Trophoblast cell (in vitro differentiated cells and primary cell): Measurements from ENCODE around the gene FBF1.

Experiments
- DNase-seq, 2 donors: peaks; one replicate each; pipeline ENCODE4 v3.0.0-alpha.2; 2016
- H2AFZ ChIP-seq: 2 replicates; pipeline ENCODE4 v1.6.1; 2013; ENCODE audit warnings: low read length, moderate library complexity, mild to moderate bottlenecking; ENCODE audit not compliant: insufficient read depth, poor library complexity
- H2AK5ac ChIP-seq: 2 replicates; pipeline ENCODE4 v1.6.1; 2013; ENCODE audit warnings: mild to moderate bottlenecking, low read length
- H2BK120ac ChIP-seq: 2 replicates; pipeline ENCODE4 v1.6.1; 2013; ENCODE audit warnings: low read length, mild to moderate bottlenecking, moderate library complexity; ENCODE audit not compliant: insufficient read depth, poor library complexity
- H2BK12ac ChIP-seq: 2 replicates; pipeline ENCODE4 v1.6.1; 2013; ENCODE audit warnings: mild to moderate bottlenecking, low read length, moderate library complexity
- H2BK5ac ChIP-seq: 2 replicates; pipeline ENCODE4 v1.6.1; 2013; ENCODE audit warnings: low read length, low read depth, moderate library complexity, mild to moderate bottlenecking; ENCODE audit not compliant: poor library complexity
- H3K14ac ChIP-seq: 2 replicates; pipeline ENCODE4 v1.6.1; 2013; ENCODE audit warnings: mild to moderate bottlenecking, low read length
- H3K18ac ChIP-seq: 2 replicates; pipeline ENCODE4 v1.6.1; 2013; ENCODE audit warnings: mild to moderate bottlenecking, low read length
- H3K23ac ChIP-seq: 2 replicates; pipeline ENCODE4 v1.6.1; 2013; ENCODE audit warnings: low read length
- H3K27ac ChIP-seq: 2 replicates; pipeline ENCODE4 v1.5.1; 2013; ENCODE audit warnings: low read depth, mild to moderate bottlenecking, inconsistent platforms, low read length, moderate library complexity
- H3K27me3 ChIP-seq: 2 replicates; pipeline ENCODE4 v1.6.1; 2013; ENCODE audit warnings: inconsistent platforms, mild to moderate bottlenecking, low read length, moderate library complexity; ENCODE audit not compliant: insufficient read depth
- H3K36me3 ChIP-seq, 2 experiments: 1 replicate in 1 of 2; 2 replicates in 1 of 2; pipeline ENCODE4 v1.6.1; 2013; ENCODE audit warnings: low read length in 2 of 2, mild to moderate bottlenecking in 2 of 2, moderate library complexity in 1 of 2; ENCODE audit not compliant: insufficient read depth in 2 of 2, control insufficient read depth in 1 of 2
- H3K4ac ChIP-seq: 2 replicates; pipeline ENCODE4 v1.6.1; 2013; ENCODE audit warnings: low read depth, mild to moderate bottlenecking, low read length, moderate library complexity
- H3K4me1 ChIP-seq, 2 experiments: 1 replicate in 1 of 2; 2 replicates in 1 of 2; pipeline ENCODE4 v1.6.1; 2013; ENCODE audit warnings: low read length in 2 of 2, mild to moderate bottlenecking in 2 of 2, moderate library complexity in 1 of 2; ENCODE audit not compliant: insufficient read depth in 2 of 2, control insufficient read depth in 1 of 2
- H3K4me2 ChIP-seq: 2 replicates; pipeline ENCODE4 v1.6.1; 2013; ENCODE audit warnings: inconsistent platforms, mild to moderate bottlenecking, low read length, moderate library complexity
- H3K4me3 ChIP-seq: 2 replicates; pipeline ENCODE4 v1.5.1; 2013; ENCODE audit warnings: mild to moderate bottlenecking, low read depth, low read length, inconsistent platforms
- H3K79me1 ChIP-seq: one replicate; pipeline ENCODE4 v1.6.1; 2013; ENCODE audit warnings: low read length
- H3K79me2 ChIP-seq: 2 replicates; pipeline ENCODE4 v1.6.1; 2013; ENCODE audit warnings: low read length, mild to moderate bottlenecking; ENCODE audit not compliant: control insufficient read depth, insufficient read depth, poor library complexity
- H3K9ac ChIP-seq: 2 replicates; pipeline ENCODE4 v1.6.1; 2013; ENCODE audit warnings: mild to moderate bottlenecking, low read length
- H3K9me3 ChIP-seq: 2 replicates; pipeline ENCODE4 v1.6.1; 2013; ENCODE audit warnings: low read depth, mild to moderate bottlenecking, control low read depth, inconsistent platforms, low read length; ENCODE audit not compliant: insufficient read depth
- H4K12ac ChIP-seq: 2 replicates; pipeline ENCODE4 v1.6.1; 2013; ENCODE audit warnings: low read depth, mild to moderate bottlenecking, low read length, moderate library complexity
- H4K8ac ChIP-seq: 2 replicates; pipeline ENCODE4 v1.6.1; 2013; ENCODE audit warnings: low read depth, mild to moderate bottlenecking, low read length, moderate library complexity
- H4K91ac ChIP-seq: one replicate; pipeline ENCODE4 v1.6.1; 2013; ENCODE audit warnings: low read depth, mild to moderate bottlenecking, low read length, moderate library complexity
- WGBS: extraction: QIAGEN DNeasy Blood & Tissue Kit; methylation state at CpG from one replicate; pipeline ENCODE4 v1.1.7; 2013; ENCODE audit warnings: missing lambda C conversion rate; ENCODE audit not compliant: insufficient read length, insufficient coverage; ENCODE audit errors: extremely low coverage; 5-methylcytosine and 5-hydroxymethylcytosine counted together

FBF1 gene

DNA sequence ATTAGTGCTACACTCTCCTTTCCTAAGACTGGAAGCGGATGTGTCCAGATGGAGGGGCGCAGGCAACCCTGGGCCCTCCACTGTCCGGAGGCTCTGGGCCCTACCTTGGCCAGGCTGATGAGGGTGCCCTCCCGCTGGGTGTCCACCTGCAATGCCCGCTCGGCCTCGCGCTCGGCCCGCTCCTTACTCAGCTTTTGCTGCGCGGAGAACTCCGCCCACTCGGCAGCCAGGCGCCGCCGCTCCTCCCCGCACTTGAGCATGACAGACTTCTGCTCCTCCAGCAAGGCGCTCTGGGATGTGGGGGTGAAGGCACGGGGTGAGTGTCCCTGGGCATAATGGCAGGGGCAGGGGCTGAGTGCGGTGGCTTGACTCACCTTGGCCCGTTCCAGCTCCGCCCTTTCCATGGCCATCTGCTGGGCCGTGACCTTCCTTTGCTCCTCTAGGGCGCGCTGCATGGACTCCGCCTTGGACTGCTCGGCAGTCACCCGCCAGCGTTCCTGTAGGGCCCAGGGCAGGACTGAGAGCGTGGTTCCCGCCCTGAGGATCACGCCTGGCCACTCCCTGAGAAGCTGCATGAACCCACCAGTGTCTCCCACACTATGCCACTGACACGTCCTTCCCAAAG lies 26.1 kb downstream of the FBF1 start:
- WGBS: no CpG with 5 or more reads among the region's 34 CpGs

DNA sequence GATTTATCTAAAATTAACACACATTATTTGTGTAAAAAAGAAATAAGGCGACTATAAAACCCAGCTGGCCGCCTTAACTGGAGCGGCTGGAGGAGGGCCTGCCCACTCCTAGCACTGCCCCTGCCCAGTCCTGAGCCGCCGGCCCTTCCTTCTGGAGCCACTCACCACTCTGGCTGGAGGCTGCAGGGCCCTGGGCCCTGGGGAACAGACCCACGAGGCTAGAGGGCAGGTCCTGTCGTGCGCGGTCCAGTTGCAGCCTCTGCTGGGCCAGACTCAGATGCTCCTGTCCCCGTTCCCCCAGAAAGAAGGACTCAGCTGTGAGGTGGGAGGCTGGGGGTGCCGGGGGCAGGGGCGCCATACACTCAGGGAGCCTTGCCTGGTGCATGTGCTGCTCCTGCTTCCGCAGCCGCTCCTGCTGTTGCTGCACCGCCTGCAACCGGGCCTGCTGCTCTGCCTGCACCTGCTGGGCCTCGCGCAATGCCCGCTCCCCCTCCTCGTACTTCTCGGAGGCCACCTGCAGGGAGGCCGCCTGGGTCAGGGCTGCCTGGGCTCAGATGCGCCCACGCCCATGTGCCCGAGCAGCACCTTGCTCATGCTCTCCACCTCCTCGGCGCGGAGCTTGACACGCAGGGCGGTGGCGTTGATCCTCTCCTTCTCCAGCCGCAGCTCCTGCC lies 27.2 kb downstream of the FBF1 start:
- Histone ChIP-seq H3K27ac (no peak overlapping the region), H3K27me3 (no peaks in the 10 kb centered on the region), H4K91ac (no peak overlapping the region), H3K18ac (no peak overlapping the region), H2AK5ac (no peak overlapping the region), H3K9ac (no peak overlapping the region), H3K9me3 (no peaks in the 10 kb centered on the region), H4K12ac (no peak overlapping the region), H3K14ac (no peak overlapping the region), H3K79me1 (peaks cover 3% of the 10 kb centered on the region), H3K4me1 (no peaks in the 10 kb centered on the region), H2AFZ (no peak overlapping the region), H3K79me2 (no peaks in the 10 kb centered on the region), H4K8ac (no peak overlapping the region), H3K23ac (no peak overlapping the region), H2BK12ac (no peak overlapping the region), H3K4me3 (no peak overlapping the region), H3K4ac (no peak overlapping the region), H2BK120ac (no peak overlapping the region), H3K36me3 (peaks cover 3 to 4% of the 10 kb centered on the region in 2 experiments), H3K4me2 (no peak overlapping the region), H2BK5ac (no peak overlapping the region)
- DNase-seq: no peak
- WGBS: no CpG with 5 or more reads among the region's 32 CpGs

More for the DNA sequence above, 26.1 kb downstream of the FBF1 start:
- Histone ChIP-seq H3K18ac (no peak overlapping the region), H2BK12ac (no peak overlapping the region), H2AK5ac (no peak overlapping the region), H4K91ac (no peak overlapping the region), H3K4ac (no peak overlapping the region), H3K4me2 (no peak overlapping the region), H3K27me3 (no peaks in the 10 kb centered on the region), H3K14ac (no peak overlapping the region), H4K8ac (no peak overlapping the region), H2AFZ (no peak overlapping the region), H3K4me3 (no peak overlapping the region), H2BK120ac (no peak overlapping the region), H3K79me1 (peaks cover 3% of the 10 kb centered on the region), H3K4me1 (no peaks in the 10 kb centered on the region), H3K27ac (no peak overlapping the region), H2BK5ac (no peak overlapping the region), H3K36me3 (peaks cover 7 to 9% of the 10 kb centered on the region in 2 experiments), H3K23ac (no peak overlapping the region), H4K12ac (no peak overlapping the region), H3K9ac (no peak overlapping the region), H3K9me3 (no peaks in the 10 kb centered on the region), H3K79me2 (no peaks in the 10 kb centered on the region)
- no peak for DNase-seq

DNA sequence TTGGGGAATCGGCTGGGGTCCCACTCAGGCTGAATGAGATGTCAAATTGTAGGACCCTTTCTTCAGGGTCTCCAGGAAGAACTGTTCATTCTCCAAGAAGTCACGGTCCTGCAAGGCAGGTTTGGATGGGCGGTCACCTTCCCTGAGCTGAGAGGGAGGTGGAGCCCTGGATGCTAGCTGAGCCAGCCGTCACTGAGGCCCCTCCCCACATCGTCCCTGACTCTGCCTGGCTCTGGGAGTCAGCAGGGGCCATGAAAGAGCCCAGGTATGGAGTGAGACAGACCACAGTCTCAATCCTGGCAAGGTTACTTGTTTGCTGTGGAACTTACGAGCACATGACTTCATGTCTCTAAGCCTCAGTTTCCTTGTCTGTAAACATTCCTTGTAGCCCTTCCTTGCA lies 30.1 kb downstream of the FBF1 start:
- H2AFZ ChIP-seq: peak overlapping the region; percentile 17
- H3K27ac ChIP-seq: no peak overlapping the region
- peak overlapping the region; percentile 3 for H4K8ac ChIP-seq
- no peaks in the 10 kb centered on the region for H3K9me3 ChIP-seq
- DNase-seq: no peak
- no peaks in the 10 kb centered on the region for H3K27me3 ChIP-seq
- H3K14ac ChIP-seq: no peak overlapping the region
- peaks cover 8 to 9% of the 10 kb centered on the region in 2 experiments for H3K4me1 ChIP-seq
- H2BK120ac ChIP-seq: no peak overlapping the region
- no peak overlapping the region for H2BK5ac ChIP-seq
- no peak overlapping the region for H4K12ac ChIP-seq
- H3K4me3 ChIP-seq: no peak overlapping the region
- H3K9ac ChIP-seq: no peak overlapping the region
- no peak overlapping the region for H3K18ac ChIP-seq
- no CpG with 5 or more reads among the region's 6 CpGs for WGBS
- no peak overlapping the region for H3K4ac ChIP-seq
- H3K36me3 ChIP-seq: peaks cover 0 to 4% of the 10 kb centered on the region in 2 experiments
- H2BK12ac ChIP-seq: no peak overlapping the region
- H3K79me1 ChIP-seq: peaks cover 3% of the 10 kb centered on the region
- no peak overlapping the region for H4K91ac ChIP-seq
- no peak overlapping the region for H3K4me2 ChIP-seq
- H2AK5ac ChIP-seq: no peak overlapping the region
- H3K23ac ChIP-seq: no peak overlapping the region
- H3K79me2 ChIP-seq: no peaks in the 10 kb centered on the region

DNA sequence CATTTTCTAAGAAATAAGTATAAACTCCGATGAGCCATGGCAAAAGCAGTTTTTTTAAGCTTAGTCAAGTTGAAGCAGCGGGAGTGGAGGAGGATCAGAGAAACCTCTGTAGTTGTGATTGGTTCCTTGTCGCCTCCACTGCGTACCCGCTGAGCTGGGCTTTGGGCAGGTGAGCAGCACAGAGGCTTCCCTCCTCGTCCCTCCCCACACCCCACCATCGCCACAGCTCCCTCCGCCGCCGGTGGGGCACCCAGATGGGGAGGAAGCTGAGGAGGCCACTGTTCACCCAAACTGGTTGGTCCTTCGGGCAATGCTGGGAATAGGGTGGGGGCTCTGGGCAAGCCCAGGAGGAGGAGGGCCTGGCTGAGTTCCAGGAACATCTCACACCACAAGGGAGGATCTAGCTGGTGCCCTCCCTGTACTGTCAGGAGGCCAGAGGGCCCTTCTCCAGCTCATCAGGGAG lies 31.0 kb downstream of the FBF1 start:
- Histone ChIP-seq H2AFZ (no peak overlapping the region), H3K4ac (no peak overlapping the region), H3K23ac (no peak overlapping the region), H4K8ac (no peak overlapping the region), H2BK5ac (no peak overlapping the region), H2BK120ac (no peak overlapping the region), H3K79me2 (no peaks in the 10 kb centered on the region), H3K4me2 (no peak overlapping the region), H3K79me1 (peaks cover 6% of the 10 kb centered on the region), H3K27me3 (no peaks in the 10 kb centered on the region), H3K14ac (no peak overlapping the region), H3K27ac (no peak overlapping the region), H3K4me3 (no peak overlapping the region), H4K12ac (no peak overlapping the region), H3K4me1 (peaks cover 8 to 9% of the 10 kb centered on the region in 2 experiments), H2BK12ac (no peak overlapping the region), H3K9ac (no peak overlapping the region), H3K9me3 (no peaks in the 10 kb centered on the region), H3K36me3 (peaks cover 0 to 4% of the 10 kb centered on the region in 2 experiments), H3K18ac (no peak overlapping the region), H2AK5ac (peak overlapping the region; percentile 28), H4K91ac (peak overlapping the region; percentile 8)
- WGBS: no CpG with 5 or more reads among the region's 11 CpGs
- DNase-seq: no peak
